ENCODE results near the gene ZC3H7A. TPM values are rescaled to one million over a fixed set of nuclear protein-coding genes. Genes with fewer than 3 reads are reported as not detected.
A peak's percentile ranks its signal among the peaks of the same experiment; 100 is the strongest.

ZC3H7A gene
- total and polyA plus RNA-seq, 2 of the 4 experiments (the other 2 are of a cell fraction) = 22.2 to 53.9 TPM

DNA sequence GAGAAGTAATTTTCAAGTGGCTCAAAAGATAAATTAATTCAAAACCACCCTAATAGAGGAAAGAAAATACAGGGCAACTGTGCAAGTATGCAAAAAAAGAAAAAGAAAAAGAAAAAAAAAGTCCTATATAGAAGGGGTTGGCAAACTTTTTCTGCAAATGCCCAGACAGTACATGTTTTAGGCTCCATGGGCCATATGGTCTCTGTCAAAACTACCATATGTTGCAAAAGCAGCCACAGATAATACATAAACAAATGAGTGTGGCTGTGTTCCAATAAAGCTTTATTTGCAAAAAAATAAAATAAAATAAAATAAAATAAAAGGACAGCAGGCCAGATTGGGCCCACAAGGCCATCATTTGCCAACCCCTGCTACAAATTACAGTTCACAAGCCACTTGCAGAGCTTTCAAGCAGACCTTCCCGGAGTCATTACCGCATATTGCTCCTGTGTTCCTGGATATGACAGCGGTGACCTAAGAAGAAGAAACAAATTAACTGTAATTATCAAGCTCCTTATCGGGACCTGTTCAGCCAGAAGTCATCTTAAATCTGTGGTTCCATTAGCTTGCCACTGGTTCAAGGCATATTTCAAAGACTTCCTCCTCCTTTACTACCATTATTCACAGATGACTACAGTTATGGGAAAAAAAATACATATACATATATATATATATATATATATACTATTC is 15.9 kb downstream of the ZC3H7A start:
- peaks cover 8% of the 10 kb centered on the region for H4K20me1 ChIP-seq (ENCODE audit: insufficient read depth, low read length)

More for the DNA sequence above, 15.9 kb downstream of the ZC3H7A start:
- Histone ChIP-seq H3K4ac (ENCODE audit: low read depth, low read length) (peak overlapping the region; percentile 45; the same call in 1 of the 2 replicates), H2BK20ac (ENCODE audit: low read depth, low read length) (peak overlapping the region; percentile 54), H3K9me3 (ENCODE audit: control insufficient read depth, insufficient read depth, low read length) (no peaks in the 10 kb centered on the region), H2BK15ac (ENCODE audit: low read depth, low read length) (0 out of 3 replicates have a peak overlapping the region, but pooled peaks have one; percentile 47), H3K79me1 (ENCODE audit: low read depth in 1 of 2, low read length in 2 of 2) (peaks cover 18 to 73% of the 10 kb centered on the region in 2 experiments), H3K18ac (ENCODE audit: low read depth, low read length) (peak overlapping the region; percentile 95), H4K91ac (ENCODE audit: insufficient read depth, low read depth, low read length) (peak overlapping the region; percentile 7; the same call in 1 of the 2 replicates), H3K36me3 (ENCODE audit: control insufficient read depth, insufficient read depth, low read length) (peaks cover 14% of the 10 kb centered on the region), H4K5ac (ENCODE audit: low read depth, low read length) (peak overlapping the region; percentile 70), H3K14ac (replicated peaks; ENCODE audit: low read depth, low read length) (peak overlapping the region; percentile 74), H3K9ac (ENCODE audit: low read depth, low read length) (peak overlapping the region; percentile 27; the same call in 1 of the 2 replicates), H3K4me1 (ENCODE audit: control insufficient read depth, insufficient read depth, low read length) (peaks cover 26% of the 10 kb centered on the region), H3K4me2 (ENCODE audit: low read depth, low read length) (peak overlapping the region; percentile 76), H2AK5ac (ENCODE audit: low read depth, low read length) (peak overlapping the region; percentile 73; the same call in 1 of the 2 replicates), H3K27me3 (ENCODE audit: control insufficient read depth, insufficient read depth, low read length) (no peaks in the 10 kb centered on the region), H2AK9ac (replicated peaks; ENCODE audit: low read depth, low read length, poor library complexity) (no peak overlapping the region), H3K56ac (ENCODE audit: extremely low read depth, insufficient read depth, low read length) (peak overlapping the region; percentile 47; the same call in 1 of the 2 replicates), H3K4me3 (ENCODE audit: insufficient read depth, low read depth, low read length) (no peak overlapping the region), H2BK5ac (ENCODE audit: low read depth, low read length, poor library complexity, severe bottlenecking) (peak overlapping the region; percentile 90), H4K8ac (ENCODE audit: low read depth in 2 of 2, low read length in 2 of 2) (peak overlapping the region in 1 of 2 experiments; percentile 58; a peak in 3 of 4 replicates), H3K9me1 (ENCODE audit: insufficient read depth, low read length) (peaks cover 7% of the 10 kb centered on the region), H2AFZ (replicated peaks; ENCODE audit: low read length, poor library complexity) (no peak overlapping the region), H3K27ac (ENCODE audit: insufficient read depth, low read length) (peak overlapping the region; percentile 99), H2BK120ac (ENCODE audit: low read depth, low read length) (peak overlapping the region; percentile 72), H3K23ac (ENCODE audit: low read depth, low read length) (peak overlapping the region; percentile 66; the same call in 1 of the 2 replicates)
- in situ Hi-C loops (cut with MboI; ENCODE audit: low sequenced_read_pairs) = no loop called here
- CTCF ChIA-PET = interaction anchor here (1.8 to 1.9 kb wide), 2 partner anchors 10 to 16 kb away, joined by 8 to 9 read pairs; partner anchors contain the start of gene ZC3H7A
- WGBS, 2 experiments (ENCODE audit: extremely low coverage in 2 of 2, insufficient read length in 1 of 2) = no CpG with 5 or more reads among the region's 4 CpGs
- no peak for TF ChIP-seq MXI1 (IDR thresholded peaks at IDR 0.05; ENCODE audit: borderline replicate concordance, low read depth, low read length)
- TF ChIP-seq, protein P1, sequence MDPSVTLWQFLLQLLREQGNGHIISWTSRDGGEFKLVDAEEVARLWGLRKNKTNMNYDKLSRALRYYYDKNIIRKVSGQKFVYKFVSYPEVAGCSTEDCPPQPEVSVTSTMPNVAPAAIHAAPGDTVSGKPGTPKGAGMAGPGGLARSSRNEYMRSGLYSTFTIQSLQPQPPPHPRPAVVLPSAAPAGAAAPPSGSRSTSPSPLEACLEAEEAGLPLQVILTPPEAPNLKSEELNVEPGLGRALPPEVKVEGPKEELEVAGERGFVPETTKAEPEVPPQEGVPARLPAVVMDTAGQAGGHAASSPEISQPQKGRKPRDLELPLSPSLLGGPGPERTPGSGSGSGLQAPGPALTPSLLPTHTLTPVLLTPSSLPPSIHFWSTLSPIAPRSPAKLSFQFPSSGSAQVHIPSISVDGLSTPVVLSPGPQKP (IDR thresholded peaks at IDR 0.05; ENCODE audit: borderline replicate concordance, low read depth, low read length) = no peak
- no peak for TF ChIP-seq USF2 (IDR thresholded peaks at IDR 0.05; ENCODE audit: low read depth, low read length)
- TF ChIP-seq CHD1 (IDR thresholded peaks at IDR 0.05; ENCODE audit: low read depth, low read length) = no peak
- POLR2A ChIA-PET (ENCODE audit: unreplicated experiment) = interaction anchor here (0.6 kb wide), 1 partner anchor 38 kb away, joined by 3 read pairs; the partner anchor contains the start of gene TXNDC11
- dilution Hi-C loops (cut with HindIII; ENCODE audit: low sequenced_read_pairs, unreplicated experiment) = no loop called here
- intact Hi-C loops (cut with micrococcal nuclease) = no loop called here
- ATAC-seq (ENCODE audit: low read depth) (no peak), DNase-seq (peak; percentile 34)
- no TSS peak for BruUV-seq (replicated peaks)

Measured in IMR-90 (cell line).